ENCODE data around the gene SVBP. TPM values are rescaled to one million over a fixed set of nuclear protein-coding genes. Genes with fewer than 3 reads are reported as not detected.

Gene SVBP
- total RNA-seq, 1 experiment from 2014 or later: 41.3 TPM

- Histone ChIP-seq H2BK15ac (ENCODE audit: low read depth, low read length) (no peak overlapping the region), H3K4ac (ENCODE audit: low read depth, low read length) (no peak overlapping the region), H2BK12ac (ENCODE audit: insufficient read length, low read depth, low read length) (no peak overlapping the region), H4K5ac (ENCODE audit: insufficient read length, low read depth, low read length) (no peak overlapping the region), H2BK5ac (ENCODE audit: insufficient read length, low read length) (no peak overlapping the region), H3K18ac (ENCODE audit: insufficient read length, low read depth, low read length) (no peak overlapping the region), H3K27ac (ENCODE audit: insufficient read length, low read depth, low read length) (no peak overlapping the region), H3K23ac (ENCODE audit: insufficient read length, low read depth, low read length) (no peak overlapping the region), H3K14ac (ENCODE audit: insufficient read depth, low read length) (no peak overlapping the region), H3K27me3 (ENCODE audit: insufficient read depth, low read length) (no peaks in the 10 kb centered on the region), H3K4me1 (ENCODE audit: insufficient read depth, low read length) (no peaks in the 10 kb centered on the region), H3K56ac (ENCODE audit: insufficient read length, low read depth, low read length) (no peak overlapping the region), H3K79me2 (ENCODE audit: insufficient read depth, low read length) (no peaks in the 10 kb centered on the region), H4K91ac (ENCODE audit: insufficient read length, low read depth, low read length) (no peak overlapping the region), H3K4me2 (ENCODE audit: insufficient read depth, insufficient read length, low read length) (no peak overlapping the region), H4K8ac (replicated peaks; ENCODE audit: insufficient read length, low read depth, low read length) (no peak overlapping the region), H2AFZ (ENCODE audit: low read length) (no peak overlapping the region), H2AK5ac (ENCODE audit: insufficient read length, low read length) (no peak overlapping the region), H3K9me3 (ENCODE audit: control insufficient read depth, low read depth, low read length) (no peaks in the 10 kb centered on the region), H3K23me2 (ENCODE audit: insufficient read length, low read depth, low read length, poor library complexity, severe bottlenecking) (no peaks in the 10 kb centered on the region), H4K20me1 (ENCODE audit: control insufficient read depth, insufficient read depth, insufficient read length) (no peaks in the 10 kb centered on the region), H3K9ac (ENCODE audit: extremely low read depth, insufficient read length, low read length) (no peak overlapping the region), H2BK20ac (ENCODE audit: low read depth, low read length, poor library complexity, severe bottlenecking) (no peak overlapping the region), H3K79me1 (ENCODE audit: insufficient read depth, low read depth, low read length, poor library complexity, severe bottlenecking) (no peaks in the 10 kb centered on the region), H2BK120ac (ENCODE audit: low read depth, low read length, poor library complexity, severe bottlenecking) (no peak overlapping the region), H3T11ph (ENCODE audit: low read length) (no peak overlapping the region)
- TF ChIP-seq, protein P1, sequence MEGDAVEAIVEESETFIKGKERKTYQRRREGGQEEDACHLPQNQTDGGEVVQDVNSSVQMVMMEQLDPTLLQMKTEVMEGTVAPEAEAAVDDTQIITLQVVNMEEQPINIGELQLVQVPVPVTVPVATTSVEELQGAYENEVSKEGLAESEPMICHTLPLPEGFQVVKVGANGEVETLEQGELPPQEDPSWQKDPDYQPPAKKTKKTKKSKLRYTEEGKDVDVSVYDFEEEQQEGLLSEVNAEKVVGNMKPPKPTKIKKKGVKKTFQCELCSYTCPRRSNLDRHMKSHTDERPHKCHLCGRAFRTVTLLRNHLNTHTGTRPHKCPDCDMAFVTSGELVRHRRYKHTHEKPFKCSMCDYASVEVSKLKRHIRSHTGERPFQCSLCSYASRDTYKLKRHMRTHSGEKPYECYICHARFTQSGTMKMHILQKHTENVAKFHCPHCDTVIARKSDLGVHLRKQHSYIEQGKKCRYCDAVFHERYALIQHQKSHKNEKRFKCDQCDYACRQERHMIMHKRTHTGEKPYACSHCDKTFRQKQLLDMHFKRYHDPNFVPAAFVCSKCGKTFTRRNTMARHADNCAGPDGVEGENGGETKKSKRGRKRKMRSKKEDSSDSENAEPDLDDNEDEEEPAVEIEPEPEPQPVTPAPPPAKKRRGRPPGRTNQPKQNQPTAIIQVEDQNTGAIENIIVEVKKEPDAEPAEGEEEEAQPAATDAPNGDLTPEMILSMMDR (conservative IDR thresholded peaks at IDR 0.05): no peak
- H3K27ac Mint-ChIP-seq: no peak overlapping the region
- H3K4me1 Mint-ChIP-seq: no peaks in the 10 kb centered on the region
- peaks cover 19 to 68% (median 62%) of the 10 kb centered on the region in 3 experiments for H3K36me3 Mint-ChIP-seq (ENCODE audit: insufficient read depth in 1 of 3, low read depth in 3 of 3)
- DNase-seq: no peak
- no peaks in the 10 kb centered on the region for H3K27me3 Mint-ChIP-seq (ENCODE audit: low read depth)
- no peak overlapping the region for H3K4me3 Mint-ChIP-seq
- H3K9me3 Mint-ChIP-seq: no peaks in the 10 kb centered on the region
- no CpG with 5 or more reads among the region's 6 CpGs for WGBS (ENCODE audit: extremely low coverage, insufficient read length, low lambda C conversion rate)
Measured at GRCh38 chr1:42776502-42776901, 40.7 kb downstream of the SVBP start.
